ENCODE measurements around the gene PITX2. TPM values are rescaled to one million over a fixed set of nuclear protein-coding genes. Genes with fewer than 3 reads are reported as not detected.

Gene PITX2
- total RNA-seq, 1 experiment from 2014 or later, result 8.6 TPM

DNA sequence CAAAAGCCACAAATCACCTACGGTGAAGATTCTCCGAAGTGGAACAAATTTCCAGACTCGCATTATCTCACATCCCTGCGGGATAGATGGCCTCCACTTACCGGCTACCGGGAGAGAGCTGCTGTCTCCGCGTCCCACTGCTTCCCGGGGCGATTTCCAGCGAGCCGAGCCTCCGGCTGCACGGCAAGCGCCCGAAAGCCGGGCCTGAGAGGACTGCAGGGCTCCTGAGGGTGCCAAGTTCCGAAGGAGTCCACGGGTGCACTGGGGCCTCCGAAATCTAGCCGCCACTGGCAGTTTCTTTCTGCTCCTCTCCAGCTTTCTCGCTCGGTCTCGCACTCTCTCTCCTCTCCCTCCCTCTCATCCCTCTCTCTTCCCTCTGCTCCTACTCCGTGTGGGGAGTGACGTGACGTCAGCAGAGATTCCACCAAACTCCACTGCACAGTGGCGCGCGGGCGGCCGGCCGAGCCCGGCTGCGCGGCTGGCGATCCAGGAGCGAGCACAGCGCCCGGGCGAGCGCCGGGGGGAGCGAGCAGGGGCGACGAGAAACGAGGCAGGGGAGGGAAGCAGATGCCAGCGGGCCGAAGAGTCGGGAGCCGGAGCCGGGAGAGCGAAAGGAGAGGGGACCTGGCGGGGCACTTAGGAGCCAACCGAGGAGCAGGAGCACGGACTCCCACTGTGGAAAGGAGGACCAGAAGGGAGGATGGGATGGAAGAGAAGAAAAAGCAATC, 14.0 kb upstream of the PITX2 start:
- peak; percentile 80 for DNase-seq (ENCODE audit: low spot score)

DNA sequence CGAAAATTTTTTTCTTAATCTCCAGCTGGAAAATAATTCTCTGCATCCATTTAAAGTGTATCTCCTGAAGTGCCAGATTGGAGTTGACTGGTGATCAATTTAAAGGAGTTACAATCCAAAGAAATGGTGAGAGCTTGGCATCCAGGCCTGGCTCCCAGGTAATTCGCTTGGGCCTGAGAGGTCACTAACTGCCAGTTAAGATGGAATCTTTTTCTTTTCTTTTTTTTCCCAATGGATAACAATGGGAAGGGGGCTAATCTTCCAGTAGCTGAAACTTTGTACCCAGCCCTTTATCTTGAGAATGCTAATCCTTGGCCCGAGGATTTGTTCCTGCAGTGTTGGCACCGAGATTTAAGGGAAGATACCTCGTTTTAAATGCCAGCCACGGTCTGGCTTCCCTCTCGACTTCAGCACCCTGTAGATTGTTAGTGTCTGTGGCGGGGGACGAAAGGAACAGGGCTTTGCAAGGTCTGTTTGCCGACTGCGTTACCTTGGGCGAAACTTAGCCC, 13.3 kb upstream of the PITX2 start:
- peak; percentile 75 for DNase-seq (ENCODE audit: low spot score)

DNA sequence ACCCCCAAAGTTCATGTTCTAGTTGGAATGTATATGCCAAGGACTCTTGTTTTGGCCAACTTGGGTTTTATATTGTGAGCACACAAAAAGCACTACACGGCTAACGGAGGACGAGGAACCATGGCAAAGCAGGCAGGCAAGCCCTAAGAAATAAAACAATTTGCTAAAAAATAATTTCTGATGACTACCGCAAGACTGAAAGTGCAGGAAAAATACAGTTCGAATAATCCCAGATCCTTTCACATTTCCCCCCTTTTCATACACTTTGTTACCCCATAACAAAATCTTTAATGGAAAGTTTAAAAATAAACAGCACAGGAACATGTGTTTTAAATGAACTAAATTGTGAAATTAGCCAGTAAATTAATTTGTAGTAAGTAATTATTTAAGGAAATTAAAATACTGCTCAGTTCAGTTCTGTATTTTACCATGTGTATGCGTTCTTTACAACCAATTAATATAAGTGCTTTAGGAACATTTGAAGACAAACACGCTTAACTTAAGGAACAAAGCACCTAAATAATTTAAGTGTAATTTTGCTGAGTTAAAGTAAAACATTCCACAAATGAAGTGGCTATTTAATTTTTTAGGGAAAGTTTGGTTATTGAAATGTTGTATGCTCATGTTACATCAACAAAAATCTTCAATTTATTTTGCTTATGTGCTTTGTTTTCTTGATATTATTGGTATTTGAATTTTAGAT, 12.4 kb upstream of the PITX2 start:
- DNase-seq (ENCODE audit: low spot score), result no peak

DNA sequence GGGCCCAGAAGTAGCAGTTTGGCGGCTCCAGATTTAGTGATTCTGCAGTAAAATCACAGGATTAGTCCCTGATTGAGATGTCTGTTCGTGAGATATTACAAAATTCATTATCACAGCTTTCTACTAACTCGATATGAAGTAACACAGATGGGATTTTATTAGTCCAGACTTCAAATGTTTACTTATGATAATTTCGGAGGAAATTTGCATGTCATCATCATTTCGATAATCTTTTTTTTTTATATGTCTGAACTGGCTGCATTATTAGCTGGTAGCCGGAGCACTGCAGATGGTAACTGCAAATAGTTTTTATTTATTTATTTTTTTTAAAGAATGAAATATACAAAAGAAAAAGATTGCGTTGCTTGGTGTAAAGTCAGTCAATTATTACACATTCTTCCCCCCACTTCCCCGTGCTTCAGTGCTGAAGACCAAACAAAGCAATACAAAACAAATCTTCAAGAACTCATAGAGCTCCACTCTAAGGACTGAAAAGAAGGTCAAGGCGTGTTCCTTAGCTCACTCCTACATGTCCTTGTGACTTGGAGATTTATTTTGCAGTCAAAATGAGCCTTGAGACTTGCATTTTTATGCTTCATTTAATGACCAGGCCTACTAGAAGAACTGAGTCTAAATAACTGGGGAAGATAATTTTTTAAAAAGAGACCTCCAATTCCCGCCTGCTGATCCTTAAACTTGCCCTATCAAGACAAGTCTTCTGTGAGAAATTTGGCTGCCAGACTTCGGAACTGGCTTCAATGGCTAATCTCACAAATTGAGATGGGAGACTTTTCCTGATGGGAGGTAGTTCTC, 11.7 kb upstream of the PITX2 start:
- peak; percentile 21 for DNase-seq (ENCODE audit: low spot score)

DNA sequence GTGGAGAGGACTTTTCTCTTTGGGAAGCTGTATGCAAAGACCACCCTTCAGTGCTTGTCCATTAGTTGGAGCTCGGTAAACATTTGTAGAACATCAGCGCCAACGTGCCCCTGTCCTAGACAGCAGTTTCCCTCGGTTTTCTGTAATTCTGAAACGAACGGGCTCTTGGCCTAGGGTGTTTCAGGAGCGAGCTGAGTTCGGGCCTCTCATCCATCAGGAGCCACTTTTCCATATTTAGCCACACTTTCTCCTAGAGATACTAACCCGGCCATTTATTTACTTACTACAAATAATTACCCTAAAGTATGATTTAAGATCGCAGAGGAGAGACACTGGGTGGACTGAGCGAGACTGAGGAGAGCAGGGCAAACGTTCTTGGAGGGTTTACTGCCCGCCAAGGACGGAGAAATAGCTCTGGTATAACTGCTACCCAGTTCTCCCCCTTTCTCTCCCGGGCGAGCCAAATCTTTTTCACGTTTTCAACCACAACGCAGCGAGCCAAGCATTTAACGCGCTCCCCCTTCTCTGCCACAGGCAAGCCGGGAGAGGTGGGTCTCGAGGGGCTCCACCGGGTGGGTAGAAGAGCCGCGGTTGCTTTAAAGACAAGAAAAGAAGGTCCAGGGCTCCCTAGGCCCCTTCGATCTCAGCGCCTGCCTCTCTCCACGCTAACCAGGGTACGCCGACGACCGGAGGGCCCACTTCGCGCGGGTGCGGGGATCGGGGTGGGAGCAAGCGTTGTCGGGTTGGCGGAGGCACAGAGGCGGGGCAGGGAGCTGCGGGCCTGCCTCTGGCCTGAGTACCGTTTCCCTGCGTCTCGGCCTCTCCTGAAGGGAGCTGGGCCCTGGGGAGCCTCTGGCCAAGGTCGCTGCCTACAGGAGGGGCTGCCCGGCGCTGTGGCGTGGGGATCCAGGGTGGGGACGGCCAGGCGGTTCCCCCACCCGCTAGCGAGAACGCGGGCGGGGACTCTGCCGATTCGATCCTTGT, 10.8 kb upstream of the PITX2 start:
- no peak for DNase-seq (ENCODE audit: low spot score)

DNA sequence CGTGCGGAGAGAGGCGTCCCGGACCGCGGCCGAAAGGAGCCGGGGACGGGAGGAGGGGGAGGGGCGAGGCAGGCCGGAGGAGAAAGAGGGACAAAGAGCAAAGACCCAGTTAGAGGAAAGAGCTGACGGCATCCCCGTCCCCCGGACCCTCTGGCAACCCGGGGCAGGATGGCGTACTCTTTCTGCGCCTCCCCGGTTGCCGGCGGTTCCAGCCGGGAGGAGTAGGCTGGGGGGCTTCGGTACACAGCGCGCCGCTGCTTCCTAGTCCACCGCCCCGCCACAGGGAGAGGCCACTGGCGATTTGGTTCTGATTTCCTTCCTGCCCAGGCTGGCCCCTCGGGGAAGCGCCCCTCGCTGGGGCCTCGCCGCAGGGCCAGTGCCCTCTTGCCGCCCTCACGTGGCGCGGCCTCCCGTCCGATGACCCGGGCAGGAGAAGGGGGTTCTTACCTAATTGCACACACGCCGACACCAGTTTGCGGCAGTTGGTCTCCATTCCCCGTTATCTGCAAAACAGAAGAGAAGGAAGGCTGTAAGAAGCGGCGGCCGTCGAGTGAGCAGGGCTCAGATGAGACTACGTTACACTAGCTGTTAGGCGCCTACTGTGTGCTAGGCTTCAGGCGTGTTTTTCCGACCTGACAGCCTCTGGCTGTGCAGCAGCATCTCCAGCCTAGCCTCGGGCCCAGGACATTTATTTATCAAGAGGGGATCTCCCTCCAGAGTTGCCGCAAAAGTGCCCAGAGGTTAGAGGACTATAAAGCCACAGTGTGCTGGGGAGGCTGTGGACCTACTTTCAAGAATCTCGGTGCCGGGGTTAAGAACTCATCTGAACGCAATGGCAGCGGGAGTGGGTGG, 9.9 kb upstream of the PITX2 start:
- no peak for DNase-seq (ENCODE audit: low spot score)

DNA sequence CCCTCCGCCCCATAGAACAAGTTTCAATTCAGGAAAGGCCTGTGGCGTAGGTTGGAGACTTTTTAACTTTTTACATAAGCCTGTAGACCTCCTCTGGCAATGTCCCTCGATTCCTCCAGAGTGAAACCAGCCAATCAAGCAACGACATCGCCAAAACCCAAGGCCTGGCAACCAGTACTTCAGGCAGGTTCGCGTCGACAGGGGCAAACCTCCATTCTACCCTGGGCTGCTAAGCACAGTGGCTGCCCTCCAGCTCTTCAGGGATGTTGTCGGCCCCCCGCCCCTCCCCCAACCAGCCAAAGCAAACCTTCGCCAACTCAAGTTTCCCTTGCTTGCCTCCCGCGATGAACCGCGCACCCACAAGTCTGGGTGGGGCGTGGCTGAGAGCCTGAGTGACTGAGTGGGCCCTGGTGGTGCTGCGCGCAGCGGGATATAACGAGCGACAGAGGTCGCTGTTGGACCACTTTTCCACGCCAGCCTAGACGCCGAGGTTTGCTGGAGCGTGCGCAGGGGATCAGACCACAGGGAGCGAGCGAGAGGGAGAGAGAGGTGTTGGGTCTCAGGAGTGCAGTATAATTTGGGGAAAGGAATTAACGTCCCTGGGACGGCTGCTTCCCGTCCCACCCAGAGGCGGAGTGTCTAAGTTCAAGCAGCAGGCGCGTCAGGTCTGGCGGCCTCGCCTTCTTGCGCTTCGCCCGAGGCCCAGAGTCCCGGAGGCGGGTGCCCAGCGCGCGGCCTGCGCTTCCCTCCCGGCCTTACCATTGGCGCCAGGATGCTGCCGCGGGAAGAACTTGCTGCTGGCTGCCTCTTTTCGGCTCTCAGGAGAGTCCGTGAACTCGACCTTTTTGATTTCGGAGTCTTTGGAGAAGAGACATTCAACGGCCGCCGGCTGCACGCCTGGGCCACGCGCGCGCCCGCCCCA, 9.0 kb upstream of the PITX2 start:
- DNase-seq (ENCODE audit: low spot score), result peak; percentile 84

DNA sequence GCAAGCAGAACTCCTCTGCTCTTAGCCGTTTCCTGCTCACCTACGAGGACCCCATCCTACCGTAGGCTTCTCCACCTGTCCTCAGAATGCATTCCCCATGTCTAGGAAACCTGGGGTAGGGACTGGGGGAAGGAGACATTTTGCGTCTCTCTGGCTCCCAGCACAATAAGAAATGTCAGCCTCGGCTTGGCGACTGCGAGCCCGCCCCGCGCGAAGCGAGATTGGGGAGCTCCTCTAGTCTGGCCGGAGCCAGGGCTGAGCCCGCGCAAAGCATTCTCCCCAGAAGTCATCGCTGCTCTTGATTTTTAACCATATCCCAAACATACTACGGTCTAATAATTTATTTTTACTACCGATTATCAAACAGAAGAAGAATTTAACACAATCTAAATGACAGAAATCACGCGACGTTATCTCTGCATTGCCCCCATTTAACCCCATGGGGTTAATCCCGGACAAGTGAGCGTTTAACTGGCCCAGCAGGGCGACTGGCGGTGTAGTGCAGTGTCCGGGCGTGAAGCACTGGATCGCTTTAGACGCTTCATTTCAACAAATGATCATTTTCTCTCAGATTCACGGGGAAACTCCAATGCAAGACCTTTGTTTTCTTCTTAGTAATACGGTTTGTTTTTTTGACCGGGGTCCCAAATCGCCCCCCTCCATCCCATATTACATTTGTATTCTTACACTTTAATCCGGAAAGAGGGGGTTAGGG, 8.0 kb upstream of the PITX2 start:
- no peak for DNase-seq (ENCODE audit: low spot score)

DNA sequence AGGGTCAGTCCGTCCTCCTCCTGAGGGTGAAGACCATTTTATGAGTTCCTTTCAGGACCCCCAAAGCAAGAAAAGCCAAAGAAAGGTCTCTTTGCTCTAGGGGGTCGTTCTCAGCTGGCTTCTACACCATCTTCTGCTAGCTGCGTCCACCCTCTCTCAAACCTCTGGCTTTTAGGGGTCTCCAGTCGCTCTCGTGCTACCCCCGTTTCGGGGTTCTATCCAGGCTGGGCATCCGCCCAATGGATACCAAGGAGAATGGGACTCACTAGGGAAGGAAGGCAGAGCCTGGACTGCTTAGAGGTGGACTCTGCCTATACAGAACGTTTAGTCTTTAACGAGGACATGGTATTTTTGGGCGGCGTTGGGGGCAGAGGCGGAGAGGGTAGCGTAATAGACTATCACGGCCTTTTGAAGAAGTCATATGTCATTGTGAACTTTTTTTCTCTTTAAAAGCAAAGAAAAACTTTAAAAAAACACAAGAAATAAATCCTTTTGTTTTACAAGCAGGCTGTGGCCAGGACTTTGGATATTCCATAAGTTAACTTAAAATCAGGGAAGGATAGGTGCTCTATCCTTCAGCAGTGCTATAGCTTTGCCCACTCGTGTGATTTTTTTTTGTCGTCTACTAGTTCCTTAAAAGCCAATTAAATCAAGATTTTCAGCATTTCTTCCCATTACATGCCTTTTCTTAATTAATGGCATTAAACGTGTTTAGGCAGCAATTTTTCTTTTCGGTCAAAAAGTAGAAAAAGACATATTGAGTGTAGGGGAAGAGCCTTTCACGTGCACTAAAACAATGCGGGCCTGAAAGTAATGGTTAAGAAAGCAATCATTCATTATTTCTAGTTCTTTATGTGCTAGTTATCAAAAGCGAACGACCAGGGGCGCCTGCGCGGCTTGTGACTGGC, 7.2 kb upstream of the PITX2 start:
- no peak for DNase-seq (ENCODE audit: low spot score)

DNA sequence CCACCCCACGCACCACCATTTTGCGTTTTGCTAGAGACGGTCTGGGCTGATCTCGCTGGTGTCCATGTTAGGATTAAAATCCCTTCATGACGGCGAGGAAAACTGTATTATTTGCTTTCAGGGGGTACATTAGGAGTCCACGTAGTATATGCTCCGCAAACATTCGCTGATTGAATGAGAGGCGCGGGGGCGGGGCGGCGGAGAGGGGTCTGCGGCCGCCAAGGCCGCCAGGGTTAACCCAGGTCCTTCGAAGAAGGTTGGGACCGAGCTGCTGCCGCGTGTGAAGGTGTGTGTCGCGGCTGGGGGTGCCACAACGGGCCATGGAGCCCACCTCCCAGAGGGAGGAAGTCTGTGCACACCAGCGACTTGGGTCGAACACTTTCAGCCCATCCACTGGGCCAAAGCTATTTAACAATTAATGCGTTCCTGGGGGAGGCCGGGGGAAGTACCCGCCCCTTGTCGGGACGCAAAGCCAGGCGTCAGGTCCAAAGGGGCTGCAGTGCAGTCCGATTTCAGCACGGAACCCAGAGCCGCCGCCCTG, 6.4 kb upstream of the PITX2 start:
- no peak for DNase-seq (ENCODE audit: low spot score)

DNA sequence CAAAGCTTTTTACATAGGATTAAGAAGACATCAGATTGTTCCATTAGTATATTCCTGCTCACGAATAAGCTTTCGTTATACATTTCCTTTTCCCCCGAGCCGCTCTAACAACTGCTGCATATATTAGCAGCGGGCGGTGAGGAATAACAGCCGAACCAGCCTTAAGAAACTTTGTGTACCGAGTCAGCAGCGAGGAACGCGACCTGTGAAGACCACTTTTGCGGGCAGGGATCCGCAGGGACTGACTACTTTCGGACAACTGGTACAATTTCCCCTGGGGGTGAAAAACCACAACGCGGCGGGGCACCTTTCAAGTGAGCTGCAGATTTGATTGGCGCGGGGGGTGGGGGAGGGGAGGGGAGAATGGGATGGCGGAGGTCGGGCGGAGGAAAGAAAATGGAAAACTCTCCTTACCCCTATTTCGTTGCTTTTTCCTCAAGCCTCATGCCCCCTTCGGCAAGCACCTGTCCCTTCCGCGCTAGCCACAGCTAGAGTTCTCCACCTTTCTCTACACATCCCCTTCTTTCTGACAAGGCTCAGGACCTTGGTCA, 5.9 kb upstream of the PITX2 start:
- DNase-seq (ENCODE audit: low spot score), result no peak

DNA sequence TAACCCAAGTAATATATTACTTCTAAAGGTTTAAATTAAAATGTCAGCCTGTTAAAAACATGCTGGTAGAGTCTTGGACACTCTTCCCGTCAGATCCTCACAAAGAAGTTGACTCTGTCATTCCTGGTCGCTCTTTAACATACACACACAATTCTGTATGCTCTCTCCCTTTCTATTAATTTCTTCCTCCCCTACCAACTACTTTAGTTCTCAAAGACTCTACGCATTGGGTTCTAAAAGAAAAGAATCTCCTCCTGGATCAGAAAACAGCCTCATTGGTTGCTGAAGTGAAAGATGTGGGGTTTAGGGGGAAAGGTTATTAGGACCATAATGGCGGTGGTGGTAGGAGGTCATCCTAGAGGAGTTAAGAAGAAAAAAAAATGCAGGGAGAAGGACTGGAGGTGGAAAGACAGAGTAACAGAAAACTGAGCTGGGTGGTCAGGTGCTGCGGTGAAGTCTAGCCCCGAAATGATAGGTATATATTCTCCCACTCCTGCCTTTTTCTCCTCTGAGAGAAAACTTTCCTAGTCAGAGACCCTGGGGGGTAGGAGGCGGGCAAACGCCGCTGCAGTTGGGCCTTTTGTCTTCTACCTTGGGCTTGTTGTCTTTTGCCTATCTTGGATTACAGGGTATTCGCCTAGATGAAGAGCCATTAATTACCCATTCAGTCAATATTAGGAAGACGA, 5.2 kb upstream of the PITX2 start:
- no peak for DNase-seq (ENCODE audit: low spot score)

DNA sequence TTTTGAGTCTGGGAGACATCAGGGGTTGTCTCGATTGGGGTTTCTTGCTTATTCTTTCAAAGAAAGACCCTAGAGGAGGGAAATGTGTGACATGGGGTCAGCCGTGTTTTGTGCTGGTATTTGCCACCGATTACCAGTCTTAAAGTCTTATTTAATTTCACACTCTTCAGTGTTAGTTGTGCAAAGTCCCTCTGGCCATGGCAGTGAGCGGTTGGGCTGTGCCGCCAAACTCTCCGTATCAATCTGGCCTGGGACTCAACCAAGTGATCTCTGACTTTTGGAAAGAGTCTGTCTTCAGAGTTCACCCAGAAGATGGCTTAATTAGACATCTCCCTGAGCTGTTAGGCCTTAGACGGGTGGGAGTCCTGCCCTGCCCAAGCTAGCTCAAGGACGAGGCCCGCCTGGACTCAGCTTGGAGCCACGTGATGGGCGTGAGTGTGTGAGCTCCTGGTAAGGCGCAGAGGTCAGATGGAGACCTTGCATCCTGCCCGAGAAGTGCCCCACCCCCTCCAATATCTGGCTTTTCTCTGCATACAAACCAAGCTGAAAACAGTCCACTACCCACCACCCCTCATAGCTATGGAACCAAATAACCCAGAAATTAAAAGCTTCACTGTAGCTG, 3.8 kb upstream of the PITX2 start:
- DNase-seq (ENCODE audit: low spot score), result no peak

DNA sequence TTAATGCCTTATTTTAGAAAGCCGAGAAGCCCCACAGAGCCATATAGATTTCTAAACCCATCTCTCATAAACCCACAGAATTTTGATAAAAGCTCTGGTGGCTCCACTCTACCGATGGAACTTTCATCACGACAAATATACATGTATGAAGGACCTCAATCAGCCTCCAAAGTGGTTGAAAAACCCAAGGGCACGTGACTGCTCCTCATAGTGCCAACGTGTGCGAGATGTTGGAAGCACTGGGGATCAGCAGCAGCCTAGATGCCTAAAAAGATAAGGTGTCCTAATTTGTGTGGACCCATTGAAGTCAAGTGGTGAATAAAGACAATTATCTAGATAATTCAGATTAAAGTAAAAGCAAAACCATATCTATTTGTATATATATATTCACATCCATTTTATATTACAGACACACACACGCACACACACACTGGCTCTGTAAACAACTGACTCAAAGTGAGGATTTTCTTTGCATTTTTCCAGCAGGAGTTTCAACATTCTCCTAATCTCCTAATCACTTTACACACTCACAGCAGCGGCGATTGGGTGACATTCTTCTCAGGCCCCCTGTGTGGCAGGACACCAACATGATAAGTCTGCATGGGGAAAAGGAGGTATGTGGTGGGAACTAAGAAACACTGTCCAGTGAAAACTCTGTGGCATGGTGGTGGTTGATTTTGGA, 2.8 kb upstream of the PITX2 start:
- DNase-seq (ENCODE audit: low spot score), result no peak

DNA sequence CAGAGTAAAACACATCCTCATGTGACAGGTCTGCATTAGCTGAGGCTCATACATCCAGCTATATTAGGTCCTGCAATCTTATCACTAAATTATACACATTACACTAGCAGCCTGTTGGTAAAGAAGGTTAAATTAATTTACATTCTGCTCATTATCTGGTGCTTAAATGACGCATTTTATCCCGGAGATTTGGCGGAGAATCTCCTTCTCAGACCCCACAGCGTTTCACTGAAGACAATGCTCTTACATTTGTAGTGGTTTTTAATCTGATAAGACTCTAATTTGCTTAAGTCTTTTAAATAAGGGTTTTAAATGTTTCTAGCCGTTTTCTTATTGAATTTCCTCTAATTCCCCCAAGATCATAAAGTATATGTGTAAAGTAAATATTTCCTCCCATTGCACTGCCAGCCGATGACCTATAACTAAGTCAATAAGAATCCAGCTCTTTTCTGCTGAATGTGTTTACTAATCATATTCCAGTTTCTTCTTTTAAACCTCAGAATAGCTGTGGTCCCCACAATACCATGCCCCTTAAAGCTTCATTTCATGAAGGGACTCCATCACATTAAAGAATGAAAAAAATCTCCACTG, 2.1 kb upstream of the PITX2 start:
- no peak for DNase-seq (ENCODE audit: low spot score)
